Calu3 (cell line): ENCODE data around the gene ASB6. TPM values are rescaled to one million over a fixed set of nuclear protein-coding genes. Genes with fewer than 3 reads are reported as not detected.

Experiments
- BruUV-seq: library from RNA; stranded (reverse); fragments of 400-500 nt; replicated peaks from 2 replicates; lab custom pipeline; 2021; lab: Mats Ljungman, UMichigan
- CTCF ChIA-PET: fragments of 300-600 bp; sonication (Branson Sonifier 250); formaldehyde crosslinking; loops from one replicate; lab custom pipeline; 2022; ENCODE audit warnings: antibody characterized with exemption; lab: Charles Lee
- DNase-seq: peaks from one replicate; pipeline ENCODE4 v3.0.0; 2022
- H3K27ac Mint-ChIP-seq: one replicate; pipeline ENCODE4 v1.8.0; 2022; ENCODE audit warnings: mixed read lengths; ENCODE audit not compliant: unreplicated experiment
- H3K27me3 Mint-ChIP-seq: one replicate; pipeline ENCODE4 v1.8.0; 2022; ENCODE audit warnings: mixed read lengths; ENCODE audit not compliant: unreplicated experiment
- H3K36me3 Mint-ChIP-seq: one replicate; pipeline ENCODE4 v1.8.0; 2022; ENCODE audit warnings: mild to moderate bottlenecking, moderate library complexity, mixed read lengths; ENCODE audit not compliant: insufficient read depth, unreplicated experiment
- H3K4me1 Mint-ChIP-seq: one replicate; pipeline ENCODE4 v1.8.0; 2022; ENCODE audit warnings: mild to moderate bottlenecking, low read depth, mixed read lengths; ENCODE audit not compliant: unreplicated experiment
- H3K4me3 Mint-ChIP-seq: one replicate; pipeline ENCODE4 v1.8.0; 2022; ENCODE audit warnings: mild to moderate bottlenecking, low read depth, moderate library complexity, mixed read lengths; ENCODE audit not compliant: unreplicated experiment
- H3K9me3 Mint-ChIP-seq: one replicate; pipeline ENCODE4 v1.8.0; 2022; ENCODE audit warnings: low read depth, mixed read lengths; ENCODE audit not compliant: unreplicated experiment
- intact Hi-C: fragments of 100-400 bp; cut with micrococcal nuclease; formaldehyde crosslinking; loops from one replicate; pipeline ENCODE4 v1.10.0; 2022; ENCODE audit not compliant: unreplicated experiment
- total RNA-seq: library from RNA; stranded (reverse); gene quantifications from 2 replicates; pipeline ENCODE4 v1.2.3, GENCODE V29; 2022
- TF ChIP-seq, protein P1 (sequence below): fragments of 200-600 bp; IDR thresholded peaks from one replicate; pipeline ENCODE4 v1.8.0; 2022; ENCODE audit warnings: antibody characterized with exemption; ENCODE audit not compliant: unreplicated experiment

ASB6 gene
- total RNA-seq, 1 experiment from 2014 or later: 15.5 TPM

DNA sequence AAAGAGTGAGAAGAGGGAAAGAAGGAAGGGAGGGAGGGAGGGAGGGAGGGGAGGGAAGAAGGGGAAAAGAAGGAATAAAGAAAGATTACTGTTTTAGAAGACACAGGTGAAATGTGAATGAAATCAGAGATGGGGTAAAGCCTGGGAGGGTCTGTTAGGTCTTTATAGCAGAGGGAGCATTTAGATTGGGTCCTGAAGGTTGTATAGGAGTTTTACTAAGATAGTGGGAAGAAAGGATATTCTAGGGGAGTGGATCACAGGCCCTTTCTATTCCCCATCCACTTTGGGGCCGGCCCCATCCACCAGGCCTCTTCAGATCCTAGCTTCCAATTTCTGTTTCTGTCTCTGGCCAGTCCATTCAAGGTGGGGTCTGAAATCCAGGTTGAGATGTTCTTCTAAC lies 56.6 kb downstream of the ASB6 start:
- intact Hi-C loops: no loop called here
- Mint-ChIP-seq H3K27me3 (no peaks in the 10 kb centered on the region), H3K4me1 (peaks cover 18% of the 10 kb centered on the region), H3K36me3 (peaks cover 11% of the 10 kb centered on the region), H3K4me3 (no peak overlapping the region), H3K9me3 (no peaks in the 10 kb centered on the region), H3K27ac (no peak overlapping the region)
- CTCF ChIA-PET: no interaction called here
- TF ChIP-seq, protein P1, sequence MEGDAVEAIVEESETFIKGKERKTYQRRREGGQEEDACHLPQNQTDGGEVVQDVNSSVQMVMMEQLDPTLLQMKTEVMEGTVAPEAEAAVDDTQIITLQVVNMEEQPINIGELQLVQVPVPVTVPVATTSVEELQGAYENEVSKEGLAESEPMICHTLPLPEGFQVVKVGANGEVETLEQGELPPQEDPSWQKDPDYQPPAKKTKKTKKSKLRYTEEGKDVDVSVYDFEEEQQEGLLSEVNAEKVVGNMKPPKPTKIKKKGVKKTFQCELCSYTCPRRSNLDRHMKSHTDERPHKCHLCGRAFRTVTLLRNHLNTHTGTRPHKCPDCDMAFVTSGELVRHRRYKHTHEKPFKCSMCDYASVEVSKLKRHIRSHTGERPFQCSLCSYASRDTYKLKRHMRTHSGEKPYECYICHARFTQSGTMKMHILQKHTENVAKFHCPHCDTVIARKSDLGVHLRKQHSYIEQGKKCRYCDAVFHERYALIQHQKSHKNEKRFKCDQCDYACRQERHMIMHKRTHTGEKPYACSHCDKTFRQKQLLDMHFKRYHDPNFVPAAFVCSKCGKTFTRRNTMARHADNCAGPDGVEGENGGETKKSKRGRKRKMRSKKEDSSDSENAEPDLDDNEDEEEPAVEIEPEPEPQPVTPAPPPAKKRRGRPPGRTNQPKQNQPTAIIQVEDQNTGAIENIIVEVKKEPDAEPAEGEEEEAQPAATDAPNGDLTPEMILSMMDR: no peak
- DNase-seq: no peak
- BruUV-seq: no TSS peak

Other genes with a start within 250 kb of the ASB6 start
- not detected in 2 replicates for gene C9orf50, start 21.1 kb downstream of the ASB6 start, total RNA-seq
- gene NTMT1, start 16.0 kb downstream of the ASB6 start, total RNA-seq: 34.7 and 36.1 TPM in 2 replicates
- not detected in 2 replicates for gene PRRX2, start 23.5 kb upstream of the ASB6 start, total RNA-seq
- gene PTGES, start 110.9 kb upstream of the ASB6 start, total RNA-seq: 6.3 and 7.4 TPM in 2 replicates
- 20.9 and 28.3 TPM in 2 replicates for gene TOR1B, start 161.0 kb upstream of the ASB6 start, total RNA-seq
- gene TOR1A, start 182.0 kb upstream of the ASB6 start, total RNA-seq: 34.2 and 36.3 TPM in 2 replicates
- 24.5 and 26.2 TPM in 2 replicates for gene C9orf78, start 193.1 kb upstream of the ASB6 start, total RNA-seq
- gene USP20, start 193.3 kb upstream of the ASB6 start, total RNA-seq: 11.3 and 14.9 TPM in 2 replicates